ENCODE results near the gene ITGA2B.

GRCh38 chr17:44354582-44355561 is 34.6 kb downstream of the ITGA2B start:
- TF ChIP-seq EZH2 (IDR thresholded peaks at IDR 0.05; ENCODE audit: insufficient read depth, poor library complexity, severe bottlenecking) (no peak), EZH2phosphoT487 (IDR thresholded peaks at IDR 0.05; ENCODE audit: insufficient read depth, low read depth) (no peak)

All from GM23248 (cell line).